Astrocyte (in vitro differentiated cells and primary cell): ENCODE data around the gene P4HB. TPM values are rescaled to one million over a fixed set of nuclear protein-coding genes. Genes with fewer than 3 reads are reported as not detected.
A peak's percentile ranks its signal among the peaks of the same experiment; 100 is the strongest.

ENCODE experiments used
- DNase-seq: peaks from one replicate; pipeline ENCODE4 v3.0.0-alpha.2; 2010; ENCODE audit warnings: low read depth
- FAIRE-seq: peaks from 2 replicates; lab custom pipeline; 2011; peaks lifted over from hg19 to GRCh38; lab: Jason Lieb, UNC
- H2AFZ ChIP-seq: 2 replicates; pipeline ENCODE4 v1.6.0; 2012; ENCODE audit warnings: low read depth, low read length, inconsistent platforms
- H3K27ac ChIP-seq: 2 replicates; pipeline ENCODE4 v1.5.1; 2011; ENCODE audit warnings: low read depth, low read length, inconsistent platforms
- H3K27me3 ChIP-seq: 2 replicates; pipeline ENCODE4 v1.6.0; 2011; ENCODE audit warnings: low read length, inconsistent platforms; ENCODE audit not compliant: insufficient read depth
- H3K36me3 ChIP-seq: 2 replicates; pipeline ENCODE4 v1.5.1; 2011; ENCODE audit warnings: low read length, inconsistent platforms; ENCODE audit not compliant: insufficient read depth
- H3K4me1 ChIP-seq: 2 replicates; pipeline ENCODE4 v1.5.1; 2011; ENCODE audit warnings: low read length, inconsistent platforms; ENCODE audit not compliant: insufficient read depth
- H3K4me2 ChIP-seq: 2 replicates; pipeline ENCODE4 v1.6.0; 2012; ENCODE audit warnings: low read length, inconsistent platforms
- H3K4me3 ChIP-seq: 2 replicates; pipeline ENCODE4 v1.5.1; 2011; ENCODE audit warnings: low read depth, mild to moderate bottlenecking, low read length, inconsistent platforms; ENCODE audit not compliant: insufficient read depth
- H3K79me2 ChIP-seq: 2 replicates; pipeline ENCODE4 v1.6.0; 2012; ENCODE audit warnings: mild to moderate bottlenecking, low read length, inconsistent platforms; ENCODE audit not compliant: insufficient read depth
- H3K9ac ChIP-seq: 2 replicates; pipeline ENCODE4 v1.6.0; 2012; ENCODE audit warnings: mild to moderate bottlenecking, low read length, inconsistent platforms
- H3K9me3 ChIP-seq: 2 replicates; pipeline ENCODE4 v1.5.1; 2012; ENCODE audit warnings: low read depth, mild to moderate bottlenecking, low read length, inconsistent platforms; ENCODE audit not compliant: insufficient read depth
- H4K20me1 ChIP-seq: 2 replicates; pipeline ENCODE4 v1.6.0; 2012; ENCODE audit warnings: low read length, inconsistent platforms; ENCODE audit not compliant: insufficient read depth
- H3K27ac Mint-ChIP-seq: one replicate; pipeline ENCODE4 v1.8.0; 2021; ENCODE audit warnings: mild to moderate bottlenecking, mixed read lengths; ENCODE audit not compliant: unreplicated experiment
- H3K27me3 Mint-ChIP-seq: one replicate; pipeline ENCODE4 v1.8.0; 2021; ENCODE audit warnings: low read depth, mixed read lengths; ENCODE audit not compliant: unreplicated experiment
- H3K36me3 Mint-ChIP-seq: one replicate; pipeline ENCODE4 v1.8.0; 2021; ENCODE audit warnings: low read depth, mixed read lengths; ENCODE audit not compliant: unreplicated experiment
- H3K4me1 Mint-ChIP-seq: one replicate; pipeline ENCODE4 v1.8.0; 2021; ENCODE audit warnings: low read depth, mixed read lengths; ENCODE audit not compliant: unreplicated experiment
- H3K4me3 Mint-ChIP-seq: one replicate; pipeline ENCODE4 v1.8.0; 2021; ENCODE audit warnings: mild to moderate bottlenecking, moderate library complexity, mixed read lengths; ENCODE audit not compliant: unreplicated experiment
- H3K9me3 Mint-ChIP-seq: one replicate; pipeline ENCODE4 v1.8.0; 2021; ENCODE audit warnings: mild to moderate bottlenecking, mixed read lengths; ENCODE audit not compliant: unreplicated experiment
- CTCF ChIP-seq: IDR thresholded peaks from 2 replicates; pipeline ENCODE4 v1.5.1; 2011; ENCODE audit warnings: low read depth, mild to moderate bottlenecking, inconsistent platforms, low read length, moderate library complexity; ENCODE audit not compliant: insufficient read depth
- EZH2 ChIP-seq: IDR thresholded peaks from 2 replicates; pipeline ENCODE4 v1.6.1; 2012; ENCODE audit warnings: mild to moderate bottlenecking, low read length, inconsistent platforms; ENCODE audit not compliant: insufficient read depth
- total RNA-seq: library from RNA; stranded (reverse); gene quantifications from 2 replicates; pipeline ENCODE4 v1.2.1, GENCODE V29; 2021

The P4HB gene
- total RNA-seq, 1 donor from 2014 or later, result 1,268 TPM

- Histone ChIP-seq H3K4me3 (no peak overlapping the region), H4K20me1 (peaks cover 22% of the 10 kb centered on the region), H3K27me3 (no peaks in the 10 kb centered on the region), H3K27ac (peak overlapping the region; percentile 95), H3K36me3 (peaks cover 4% of the 10 kb centered on the region), H3K9me3 (no peaks in the 10 kb centered on the region), H2AFZ (no peak overlapping the region), H3K4me1 (peaks cover 32% of the 10 kb centered on the region), H3K79me2 (peaks cover 15% of the 10 kb centered on the region), H3K9ac (peak overlapping the region; percentile 81), H3K4me2 (peak overlapping the region; percentile 70)
- Mint-ChIP-seq H3K9me3 (no peaks in the 10 kb centered on the region), H3K4me3 (peak overlapping the region; percentile 14), H3K36me3 (peaks cover 13% of the 10 kb centered on the region), H3K27ac (peak overlapping the region; percentile 58), H3K27me3 (no peaks in the 10 kb centered on the region), H3K4me1 (peaks cover 12% of the 10 kb centered on the region)
- no peak for TF ChIP-seq EZH2
- FAIRE-seq (no peak), DNase-seq (no peak)
Observed at GRCh38 chr17:81899514-81900166, 39.3 kb upstream of the P4HB start.

- H4K20me1 ChIP-seq, result peaks cover 22% of the 10 kb centered on the region
- Mint-ChIP-seq H3K36me3 (peaks cover 13% of the 10 kb centered on the region), H3K27ac (peak overlapping the region; percentile 78), H3K4me1 (peaks cover 12% of the 10 kb centered on the region), H3K4me3 (peak overlapping the region; percentile 34), H3K9me3 (no peaks in the 10 kb centered on the region), H3K27me3 (no peaks in the 10 kb centered on the region)
- H3K79me2 ChIP-seq, result peaks cover 22% of the 10 kb centered on the region
- peak overlapping the region; percentile 95 for H3K27ac ChIP-seq
- H3K4me3 ChIP-seq, result no peak overlapping the region
- peak overlapping the region; percentile 70 for H3K4me2 ChIP-seq
- peaks cover 32% of the 10 kb centered on the region for H3K4me1 ChIP-seq
- peaks cover 4% of the 10 kb centered on the region for H3K36me3 ChIP-seq
- no peaks in the 10 kb centered on the region for H3K9me3 ChIP-seq
- no peak overlapping the region for H2AFZ ChIP-seq
- TF ChIP-seq CTCF, result no peak
- no peak for TF ChIP-seq EZH2
- DNase-seq (no peak), FAIRE-seq (no peak)
- peak overlapping the region; percentile 81 for H3K9ac ChIP-seq
- no peaks in the 10 kb centered on the region for H3K27me3 ChIP-seq
Observed at GRCh38 chr17:81898885-81899284, 38.5 kb upstream of the P4HB start.

GRCh38 chr17:81898029-81898866 is 37.9 kb upstream of the P4HB start:
- H3K9me3 ChIP-seq, result no peaks in the 10 kb centered on the region
- peaks cover 28% of the 10 kb centered on the region for H3K79me2 ChIP-seq
- H3K27me3 ChIP-seq, result no peaks in the 10 kb centered on the region
- H3K36me3 ChIP-seq, result peaks cover 4% of the 10 kb centered on the region
- peak; percentile 82 for FAIRE-seq
- peak overlapping the region; percentile 34 for H3K4me3 Mint-ChIP-seq
- peaks cover 32% of the 10 kb centered on the region for H3K4me1 ChIP-seq
- peak overlapping the region; percentile 78 for H3K27ac Mint-ChIP-seq
- H3K4me1 Mint-ChIP-seq, result peaks cover 12% of the 10 kb centered on the region
- peaks cover 13% of the 10 kb centered on the region for H3K36me3 Mint-ChIP-seq
- peak; percentile 93 for DNase-seq
- H3K9me3 Mint-ChIP-seq, result no peaks in the 10 kb centered on the region
- H3K4me2 ChIP-seq, result peak overlapping the region; percentile 70
- H3K27me3 Mint-ChIP-seq, result no peaks in the 10 kb centered on the region
- H3K9ac ChIP-seq, result peak overlapping the region; percentile 81
- TF ChIP-seq CTCF, result no peak
- peak overlapping the region; percentile 95 for H3K27ac ChIP-seq
- no peak overlapping the region for H2AFZ ChIP-seq
- peaks cover 17% of the 10 kb centered on the region for H4K20me1 ChIP-seq
- H3K4me3 ChIP-seq, result no peak overlapping the region
